CD14-positive monocyte (primary cell): ENCODE data around the gene AAGAB. TPM values are rescaled to one million over a fixed set of nuclear protein-coding genes. Genes with fewer than 3 reads are reported as not detected.

Source experiments
- DNase-seq, 3 donors: peaks; one replicate each; pipeline ENCODE4 v3.0.0-alpha.2; 2011 to 2022
- H2AFZ ChIP-seq: 2 replicates; pipeline ENCODE4 v1.6.0; 2012; ENCODE audit warnings: mild to moderate bottlenecking, low read depth, low read length, inconsistent platforms; ENCODE audit not compliant: insufficient read depth, poor library complexity, severe bottlenecking
- H3K27ac ChIP-seq, 2 donors: 1 replicate in 1 of 2; 2 replicates in 1 of 2; pipeline ENCODE4 v1.5.1; 2012 to 2013; ENCODE audit warnings: low read length in 2 of 2, control low read depth in 1 of 2, inconsistent platforms in 1 of 2, low read depth in 1 of 2, mild to moderate bottlenecking in 1 of 2
- H3K27me3 ChIP-seq, 2 donors: one replicate each; pipeline versions ENCODE4 v1.6.0 to v1.6.1; 2011 to 2013; ENCODE audit warnings: low read length in 2 of 2; ENCODE audit not compliant: control insufficient read depth in 2 of 2, insufficient read depth in 2 of 2
- H3K36me3 ChIP-seq, 2 donors: replicated peaks in 1 of 2; 1 replicate in 1 of 2; 2 replicates in 1 of 2; pipeline versions ENCODE4 v1.5.1 to v1.6.1; 2012 to 2013; ENCODE audit warnings: low read length in 2 of 2, control low read depth in 1 of 2, inconsistent platforms in 1 of 2, mild to moderate bottlenecking in 1 of 2; ENCODE audit not compliant: insufficient read depth in 2 of 2, control insufficient read depth in 1 of 2
- H3K4me1 ChIP-seq, 2 donors: 1 replicate in 1 of 2; 2 replicates in 1 of 2; pipeline versions ENCODE4 v1.5.1 to v1.6.1; 2012 to 2013; ENCODE audit warnings: low read length in 2 of 2, control low read depth in 1 of 2, inconsistent platforms in 1 of 2, mild to moderate bottlenecking in 1 of 2, moderate library complexity in 1 of 2; ENCODE audit not compliant: insufficient read depth in 2 of 2, control insufficient read depth in 1 of 2
- H3K4me2 ChIP-seq: replicated peaks from 2 replicates; pipeline ENCODE3; 2012; ENCODE audit warnings: low read length, moderate library complexity, mild to moderate bottlenecking; ENCODE audit not compliant: poor library complexity, severe bottlenecking; ENCODE audit errors: extremely low read depth
- H3K4me3 ChIP-seq, 3 experiments: fragments of 200-600 bp in 1 of 3; sonication (generic) in 1 of 3; replicated peaks in 1 of 3; 1 replicate in 2 of 3; 2 replicates in 1 of 3; pipeline ENCODE4 v1.5.1; 2011 to 2013; ENCODE audit warnings: low read length in 3 of 3, mild to moderate bottlenecking in 3 of 3, control low read depth in 2 of 3, low read depth in 2 of 3, inconsistent platforms in 1 of 3, moderate library complexity in 1 of 3
- H3K79me2 ChIP-seq: 2 replicates; pipeline ENCODE4 v1.6.0; 2012; ENCODE audit warnings: mild to moderate bottlenecking, control low read depth, inconsistent platforms, low read length, moderate library complexity; ENCODE audit not compliant: insufficient read depth
- H3K9ac ChIP-seq: 2 replicates; pipeline ENCODE4 v1.6.0; 2017; ENCODE audit warnings: low read length, mild to moderate bottlenecking; ENCODE audit not compliant: insufficient read depth, poor library complexity, severe bottlenecking
- H3K9me3 ChIP-seq, 2 donors: replicated peaks in 1 of 2; 1 replicate in 1 of 2; 2 replicates in 1 of 2; pipeline versions ENCODE4 v1.5.1 to v1.6.1; 2012 to 2013; ENCODE audit warnings: low read length in 2 of 2, control low read depth in 1 of 2; ENCODE audit not compliant: control insufficient read depth in 1 of 2, insufficient read depth in 1 of 2
- H4K20me1 ChIP-seq: 2 replicates; pipeline ENCODE4 v1.6.0; 2012; ENCODE audit warnings: mild to moderate bottlenecking, low read length, control low read depth, moderate library complexity; ENCODE audit not compliant: insufficient read depth
- H3K27ac Mint-ChIP-seq, 7 donors: one replicate each; pipeline ENCODE4 v1.8.0; 2020; ENCODE audit warnings: mild to moderate bottlenecking in 7 of 7, mixed read lengths in 7 of 7, moderate library complexity in 6 of 7, inconsistent platforms in 2 of 7
- H3K27me3 Mint-ChIP-seq, 3 donors: one replicate each; pipeline ENCODE4 v1.8.0; 2021 to 2022; ENCODE audit warnings: low read depth in 3 of 3, mild to moderate bottlenecking in 3 of 3, mixed read lengths in 3 of 3, moderate library complexity in 3 of 3, inconsistent platforms in 1 of 3
- H3K36me3 Mint-ChIP-seq, 2 donors: one replicate each; pipeline ENCODE4 v1.8.0; 2020; ENCODE audit warnings: mixed read lengths in 2 of 2, inconsistent platforms in 1 of 2, mild to moderate bottlenecking in 1 of 2
- H3K4me1 Mint-ChIP-seq: one replicate; pipeline ENCODE4 v1.8.0; 2020; ENCODE audit warnings: mild to moderate bottlenecking, mixed read lengths
- H3K4me3 Mint-ChIP-seq, 2 donors: one replicate each; pipeline ENCODE4 v1.8.0; 2020; ENCODE audit warnings: mild to moderate bottlenecking in 2 of 2, mixed read lengths in 2 of 2, moderate library complexity in 1 of 2
- H3K9me3 Mint-ChIP-seq, 7 donors: one replicate each; pipeline ENCODE4 v1.8.0; 2020 to 2022; ENCODE audit warnings: mixed read lengths in 7 of 7, mild to moderate bottlenecking in 6 of 7, moderate library complexity in 6 of 7, inconsistent platforms in 2 of 7
- intact Hi-C, 2 donors: fragments of 100-400 bp; cut with micrococcal nuclease; formaldehyde crosslinking; loops; one replicate each; pipeline versions ENCODE4 v1.15.0 to v1.15.1; 2023
- polyA plus RNA-seq, 3 donors: library from polyadenylated mRNA; depleted of rRNA in 1 of 3; unstranded in 2 of 3; stranded (reverse) in 1 of 3; fragments of 300-500 nt in 2 of 3; fragments of >200 nt in 1 of 3; fragmentation: Illumina TruSeq in 2 of 3; gene quantifications; 1 replicate in 2 of 3; 2 replicates in 1 of 3; pipeline ENCODE4 v1.2.3, GENCODE V29; 2012 to 2021
- TF ChIP-seq, protein P1 (sequence below): fragments of 200-600 bp; IDR thresholded peaks from one replicate; pipeline ENCODE4 v1.8.0; 2022; ENCODE audit warnings: antibody characterized with exemption, mild to moderate bottlenecking

AAGAB gene
- polyA plus RNA-seq, 3 donors = 11.2 to 40.4 (median 30.1) TPM

DNA sequence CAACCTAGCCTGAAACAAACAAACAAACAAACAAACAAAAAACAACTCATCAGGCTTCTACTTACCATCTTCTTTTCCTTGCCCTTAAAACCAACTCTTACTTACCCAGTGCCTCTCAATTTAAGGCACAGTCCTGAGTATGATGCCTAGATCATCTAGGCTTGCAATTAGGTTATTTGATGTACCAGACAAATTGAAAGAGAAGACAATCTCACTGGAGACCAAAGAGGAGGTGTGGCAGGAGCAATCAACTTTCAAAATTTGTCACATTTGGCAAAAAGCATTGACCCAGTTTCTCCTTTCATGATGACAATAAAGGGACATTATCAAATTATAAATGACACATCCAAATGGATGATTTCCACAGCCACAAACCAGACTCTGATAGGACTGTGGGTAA, 36.0 kb downstream of the AAGAB start:
- no peak overlapping the region for H3K9ac ChIP-seq
- no peaks in the 10 kb centered on the region for H3K79me2 ChIP-seq
- no peak overlapping the region for H3K27ac ChIP-seq
- H3K27me3 ChIP-seq = no peaks in the 10 kb centered on the region
- H3K4me3 ChIP-seq = no peak overlapping the region
- TF ChIP-seq, protein P1, sequence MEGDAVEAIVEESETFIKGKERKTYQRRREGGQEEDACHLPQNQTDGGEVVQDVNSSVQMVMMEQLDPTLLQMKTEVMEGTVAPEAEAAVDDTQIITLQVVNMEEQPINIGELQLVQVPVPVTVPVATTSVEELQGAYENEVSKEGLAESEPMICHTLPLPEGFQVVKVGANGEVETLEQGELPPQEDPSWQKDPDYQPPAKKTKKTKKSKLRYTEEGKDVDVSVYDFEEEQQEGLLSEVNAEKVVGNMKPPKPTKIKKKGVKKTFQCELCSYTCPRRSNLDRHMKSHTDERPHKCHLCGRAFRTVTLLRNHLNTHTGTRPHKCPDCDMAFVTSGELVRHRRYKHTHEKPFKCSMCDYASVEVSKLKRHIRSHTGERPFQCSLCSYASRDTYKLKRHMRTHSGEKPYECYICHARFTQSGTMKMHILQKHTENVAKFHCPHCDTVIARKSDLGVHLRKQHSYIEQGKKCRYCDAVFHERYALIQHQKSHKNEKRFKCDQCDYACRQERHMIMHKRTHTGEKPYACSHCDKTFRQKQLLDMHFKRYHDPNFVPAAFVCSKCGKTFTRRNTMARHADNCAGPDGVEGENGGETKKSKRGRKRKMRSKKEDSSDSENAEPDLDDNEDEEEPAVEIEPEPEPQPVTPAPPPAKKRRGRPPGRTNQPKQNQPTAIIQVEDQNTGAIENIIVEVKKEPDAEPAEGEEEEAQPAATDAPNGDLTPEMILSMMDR = no peak
- no peaks in the 10 kb centered on the region for H3K4me1 ChIP-seq
- H3K4me2 ChIP-seq = no peak overlapping the region
- no peak for DNase-seq
- H3K27ac Mint-ChIP-seq = no peak overlapping the region
- no peaks in the 10 kb centered on the region for H3K27me3 Mint-ChIP-seq
- H3K36me3 ChIP-seq = peaks cover 0 to 41% of the 10 kb centered on the region in 2 donors
- no peak overlapping the region for H2AFZ ChIP-seq
- peaks cover 33 to 37% of the 10 kb centered on the region in 2 donors for H3K36me3 Mint-ChIP-seq
- no peaks in the 10 kb centered on the region for H4K20me1 ChIP-seq
- H3K4me1 Mint-ChIP-seq = peaks cover 2% of the 10 kb centered on the region
- intact Hi-C loops = no loop called here
- H3K9me3 ChIP-seq = no peaks in the 10 kb centered on the region
- H3K4me3 Mint-ChIP-seq = no peak overlapping the region
- no peaks in the 10 kb centered on the region for H3K9me3 Mint-ChIP-seq

DNA sequence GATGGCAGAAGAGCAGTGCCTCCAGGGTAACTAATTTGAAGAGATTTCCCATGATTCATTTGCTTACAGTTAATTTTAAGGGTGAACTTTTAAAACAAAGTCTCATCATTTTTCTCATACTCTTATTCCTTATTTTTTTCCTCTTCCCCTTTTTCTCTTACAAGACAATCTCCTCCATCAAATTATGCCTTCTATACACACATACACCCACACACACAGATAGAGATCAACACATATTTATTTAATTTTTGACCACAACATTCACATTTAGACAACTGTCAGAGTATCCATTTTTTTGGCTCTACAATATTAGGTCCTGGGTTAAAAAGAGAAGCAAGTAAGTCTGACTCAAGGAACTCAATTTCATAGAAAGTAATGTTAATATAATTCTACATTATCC, 37.6 kb downstream of the AAGAB start:
- intact Hi-C loops = no loop called here

More for the DNA sequence above, 37.6 kb downstream of the AAGAB start:
- Histone ChIP-seq H3K27me3 (no peaks in the 10 kb centered on the region), H2AFZ (no peak overlapping the region), H3K4me3 (no peak overlapping the region), H3K79me2 (no peaks in the 10 kb centered on the region), H3K4me2 (no peak overlapping the region), H3K4me1 (no peaks in the 10 kb centered on the region), H3K27ac (no peak overlapping the region), H3K36me3 (peaks cover 0 to 41% of the 10 kb centered on the region in 2 donors), H3K9me3 (no peaks in the 10 kb centered on the region), H3K9ac (no peak overlapping the region), H4K20me1 (no peaks in the 10 kb centered on the region)
- TF ChIP-seq, protein P1 = no peak
- DNase-seq = no peak
- peaks cover 36 to 38% of the 10 kb centered on the region in 2 donors for H3K36me3 Mint-ChIP-seq
- no peaks in the 10 kb centered on the region for H3K27me3 Mint-ChIP-seq
- no peak overlapping the region for H3K4me3 Mint-ChIP-seq
- H3K27ac Mint-ChIP-seq = peak overlapping the region in 2 of 7 donors; percentile 32 to 42
- peaks cover 2% of the 10 kb centered on the region for H3K4me1 Mint-ChIP-seq
- H3K9me3 Mint-ChIP-seq = no peaks in the 10 kb centered on the region
